Neural crest cell (in vitro differentiated cells): Measurements from ENCODE around the gene SUSD1. TPM values are rescaled to one million over a fixed set of nuclear protein-coding genes. Genes with fewer than 3 reads are reported as not detected.

ENCODE experiments used
- DNase-seq: peaks from one replicate; pipeline ENCODE4 v3.0.0; 2021; ENCODE audit warnings: low read depth, mixed read lengths, low spot score
- H3K27ac Mint-ChIP-seq: one replicate; pipeline ENCODE4 v1.8.0; 2021; ENCODE audit warnings: mild to moderate bottlenecking, mixed read lengths; ENCODE audit not compliant: unreplicated experiment
- H3K27me3 Mint-ChIP-seq: 2 replicates; pipeline ENCODE4 v1.8.0; 2021; ENCODE audit warnings: low read depth, mild to moderate bottlenecking, mixed read lengths
- H3K36me3 Mint-ChIP-seq: 2 replicates; pipeline ENCODE4 v1.8.0; 2021; ENCODE audit warnings: low read depth, mild to moderate bottlenecking, mixed read lengths
- H3K4me1 Mint-ChIP-seq: 2 replicates; pipeline ENCODE4 v1.8.0; 2021; ENCODE audit warnings: mixed read lengths
- H3K4me3 Mint-ChIP-seq: one replicate; pipeline ENCODE4 v1.8.0; 2021; ENCODE audit warnings: mild to moderate bottlenecking, mixed read lengths
- H3K9me3 Mint-ChIP-seq: 2 replicates; pipeline ENCODE4 v1.8.0; 2021; ENCODE audit warnings: mixed read lengths
- total RNA-seq: library from RNA; stranded (reverse); gene quantifications from 2 replicates; pipeline ENCODE4 v1.2.1, GENCODE V29; 2021
- TF ChIP-seq, protein P1 (sequence below): fragments of 200-600 bp; sonication (generic); conservative IDR thresholded peaks from 2 replicates; pipeline ENCODE4 v1.5.0; 2021; ENCODE audit warnings: antibody characterized with exemption, mild to moderate bottlenecking

Gene SUSD1
- total RNA-seq, 1 donor from 2014 or later, result 22.6 TPM

DNA sequence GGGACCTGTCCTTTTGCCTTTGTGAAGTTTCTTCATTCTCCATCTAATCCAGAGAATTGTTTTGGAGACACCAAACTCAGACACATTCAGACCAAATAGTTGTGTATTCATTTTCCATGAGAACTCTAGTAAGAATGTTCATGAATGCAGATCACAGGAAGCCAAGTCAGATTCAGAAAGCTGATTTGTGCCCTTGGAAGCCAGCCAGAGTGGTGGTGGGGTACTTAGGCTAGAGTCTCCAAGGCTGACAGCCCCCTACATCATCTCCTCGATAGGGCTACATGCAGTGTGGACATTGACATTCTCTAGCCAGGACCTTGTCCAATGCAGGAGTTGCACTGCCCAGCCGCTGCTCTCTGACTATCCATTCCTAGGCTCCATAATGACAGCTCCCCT lies 140.9 kb downstream of the SUSD1 start:
- H3K4me3 Mint-ChIP-seq, result no peak overlapping the region
- H3K27me3 Mint-ChIP-seq, result no peaks in the 10 kb centered on the region
- H3K9me3 Mint-ChIP-seq, result peaks cover 2% of the 10 kb centered on the region
- TF ChIP-seq, protein P1, sequence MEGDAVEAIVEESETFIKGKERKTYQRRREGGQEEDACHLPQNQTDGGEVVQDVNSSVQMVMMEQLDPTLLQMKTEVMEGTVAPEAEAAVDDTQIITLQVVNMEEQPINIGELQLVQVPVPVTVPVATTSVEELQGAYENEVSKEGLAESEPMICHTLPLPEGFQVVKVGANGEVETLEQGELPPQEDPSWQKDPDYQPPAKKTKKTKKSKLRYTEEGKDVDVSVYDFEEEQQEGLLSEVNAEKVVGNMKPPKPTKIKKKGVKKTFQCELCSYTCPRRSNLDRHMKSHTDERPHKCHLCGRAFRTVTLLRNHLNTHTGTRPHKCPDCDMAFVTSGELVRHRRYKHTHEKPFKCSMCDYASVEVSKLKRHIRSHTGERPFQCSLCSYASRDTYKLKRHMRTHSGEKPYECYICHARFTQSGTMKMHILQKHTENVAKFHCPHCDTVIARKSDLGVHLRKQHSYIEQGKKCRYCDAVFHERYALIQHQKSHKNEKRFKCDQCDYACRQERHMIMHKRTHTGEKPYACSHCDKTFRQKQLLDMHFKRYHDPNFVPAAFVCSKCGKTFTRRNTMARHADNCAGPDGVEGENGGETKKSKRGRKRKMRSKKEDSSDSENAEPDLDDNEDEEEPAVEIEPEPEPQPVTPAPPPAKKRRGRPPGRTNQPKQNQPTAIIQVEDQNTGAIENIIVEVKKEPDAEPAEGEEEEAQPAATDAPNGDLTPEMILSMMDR, result no peak
- H3K36me3 Mint-ChIP-seq, result peaks cover 13% of the 10 kb centered on the region
- H3K27ac Mint-ChIP-seq, result no peak overlapping the region
- no peak for DNase-seq
- peaks cover 11% of the 10 kb centered on the region for H3K4me1 Mint-ChIP-seq

DNA sequence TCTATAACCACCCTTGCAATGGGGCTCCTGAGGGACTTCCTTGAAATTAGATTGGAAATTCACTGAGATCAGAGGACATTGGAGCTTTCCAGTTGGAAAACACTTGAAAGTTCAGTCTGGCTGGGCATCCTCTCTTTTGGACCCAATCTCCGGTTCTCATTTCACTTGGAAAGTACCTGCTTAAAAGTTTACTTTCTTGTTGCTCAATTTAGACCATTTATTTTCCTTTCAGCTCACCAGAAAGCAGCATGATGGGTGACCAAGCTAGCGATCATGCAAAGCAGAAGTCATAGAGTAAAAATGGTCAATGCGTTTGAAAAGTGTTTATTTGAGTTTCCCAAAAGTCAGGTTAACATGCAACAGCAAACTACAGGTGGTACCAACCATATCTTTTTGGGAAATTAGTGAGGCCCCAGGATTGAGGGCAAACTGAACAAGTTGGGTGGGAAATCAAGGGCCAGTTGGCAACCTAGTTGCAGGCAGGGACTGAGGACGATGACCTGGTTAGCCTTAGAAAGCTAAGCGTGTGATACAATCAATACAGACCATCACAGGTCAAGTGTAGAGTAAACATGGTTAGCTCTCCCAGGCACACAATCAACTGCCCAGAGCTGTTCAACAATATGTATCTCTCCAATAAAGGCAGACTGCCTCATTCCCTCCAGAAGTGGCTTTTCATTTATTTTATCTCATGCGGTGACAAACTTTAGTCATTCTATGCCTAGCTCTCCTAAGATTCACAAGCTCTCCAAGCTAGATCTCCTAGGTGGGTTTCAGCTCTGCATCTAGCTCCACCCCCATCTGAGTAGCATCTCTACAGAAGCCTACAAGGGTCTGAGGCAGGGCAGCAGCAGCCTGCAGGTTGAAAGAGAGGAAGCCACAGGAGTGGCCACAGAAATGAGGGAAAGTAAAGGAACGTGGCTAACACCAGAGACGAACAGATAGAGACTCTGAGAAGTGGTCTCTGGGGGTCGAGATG lies 141.6 kb downstream of the SUSD1 start:
- peaks cover 13% of the 10 kb centered on the region for H3K36me3 Mint-ChIP-seq
- TF ChIP-seq, protein P1, result no peak
- no peak overlapping the region for H3K4me3 Mint-ChIP-seq
- no peak overlapping the region for H3K27ac Mint-ChIP-seq
- no peaks in the 10 kb centered on the region for H3K27me3 Mint-ChIP-seq
- H3K9me3 Mint-ChIP-seq, result peaks cover 2% of the 10 kb centered on the region
- peaks cover 11% of the 10 kb centered on the region for H3K4me1 Mint-ChIP-seq
- no peak for DNase-seq

DNA sequence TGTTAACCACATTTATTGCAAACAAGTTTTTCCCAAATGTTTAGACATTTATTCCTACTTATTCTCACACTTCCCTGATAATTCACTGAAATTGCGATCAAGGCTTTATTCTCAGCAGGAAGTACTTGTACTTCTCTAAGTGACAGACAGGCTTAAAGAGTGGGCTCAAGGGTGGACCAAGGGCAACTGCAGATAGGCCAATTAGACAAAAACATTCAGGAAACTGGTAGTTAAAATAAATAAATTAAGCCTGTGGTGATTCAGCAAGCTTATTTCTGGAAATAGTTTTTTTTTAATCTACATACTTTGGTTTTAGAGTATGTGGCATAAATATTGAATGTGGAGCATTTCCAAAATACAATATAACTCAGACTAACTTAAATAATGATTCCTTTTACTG lies 142.4 kb downstream of the SUSD1 start:
- no peak overlapping the region for H3K27ac Mint-ChIP-seq
- H3K9me3 Mint-ChIP-seq, result peaks cover 2% of the 10 kb centered on the region
- H3K36me3 Mint-ChIP-seq, result peaks cover 13% of the 10 kb centered on the region
- H3K27me3 Mint-ChIP-seq, result no peaks in the 10 kb centered on the region
- no peak for DNase-seq
- H3K4me1 Mint-ChIP-seq, result peaks cover 6% of the 10 kb centered on the region
- TF ChIP-seq, protein P1, result no peak
- no peak overlapping the region for H3K4me3 Mint-ChIP-seq

DNA sequence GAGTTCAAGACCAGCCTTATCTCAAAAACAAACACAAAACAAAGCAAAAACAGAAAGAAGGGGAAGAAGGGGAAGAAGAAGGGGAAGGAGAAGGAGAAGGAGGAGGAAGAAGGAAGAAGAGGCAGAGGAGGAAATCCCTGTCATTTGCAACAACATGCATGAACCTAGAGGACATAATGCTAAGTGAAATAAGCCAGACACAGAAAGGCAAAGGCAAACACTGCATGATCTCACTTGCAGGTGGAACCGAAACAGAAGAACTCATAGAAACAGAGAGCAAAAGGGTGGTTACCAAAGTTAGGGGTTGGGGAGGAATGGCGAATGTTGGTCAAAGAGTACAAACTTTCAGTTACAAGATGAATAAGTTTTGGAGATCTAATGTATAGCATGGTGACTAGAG lies 143.1 kb downstream of the SUSD1 start:
- no peak for DNase-seq
- Mint-ChIP-seq H3K27me3 (no peaks in the 10 kb centered on the region), H3K4me3 (no peak overlapping the region), H3K9me3 (peaks cover 2% of the 10 kb centered on the region), H3K27ac (no peak overlapping the region), H3K4me1 (no peaks in the 10 kb centered on the region), H3K36me3 (peaks cover 10% of the 10 kb centered on the region)
- TF ChIP-seq, protein P1, result no peak

DNA sequence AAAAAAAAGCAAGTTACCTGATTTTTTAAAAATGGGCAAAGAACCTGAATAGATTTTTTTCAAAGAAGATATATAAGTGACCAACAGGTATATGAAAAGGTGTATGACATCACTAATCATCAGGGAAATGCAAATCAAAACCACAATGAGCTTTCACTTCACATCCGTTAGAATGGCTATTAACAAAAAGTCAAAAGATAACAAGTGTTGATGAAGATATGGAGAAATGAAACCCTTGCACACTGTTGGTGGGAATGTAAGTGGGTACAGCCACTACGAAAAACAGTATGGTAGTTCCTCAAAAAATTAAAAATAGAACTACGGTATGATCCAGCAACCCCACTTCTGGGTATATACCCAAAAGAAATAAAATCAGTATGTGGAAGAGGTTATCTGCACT lies 143.7 kb downstream of the SUSD1 start:
- Mint-ChIP-seq H3K4me3 (no peak overlapping the region), H3K9me3 (peaks cover 2% of the 10 kb centered on the region), H3K36me3 (peaks cover 10% of the 10 kb centered on the region), H3K27ac (no peak overlapping the region), H3K27me3 (no peaks in the 10 kb centered on the region), H3K4me1 (no peaks in the 10 kb centered on the region)
- TF ChIP-seq, protein P1, result no peak
- DNase-seq, result no peak
